MG63 (cell line): ENCODE measurements around the gene HEATR3. TPM values are rescaled to one million over a fixed set of nuclear protein-coding genes. Genes with fewer than 3 reads are reported as not detected.
"Not testable (repeated sequence)": the region's sequence is repeated elsewhere in the genome, so short reads cannot be mapped to it uniquely, and the experiment has no call there.

ENCODE experiments used
- DNase-seq: peaks from one replicate; pipeline ENCODE4 v3.0.0-alpha.2; 2020
- H3K27me3 ChIP-seq: fragments of 250-450 bp; sonication (Bioruptor Pico); 2 replicates; pipeline ENCODE4 v1.5.1; 2020; ENCODE audit warnings: mild to moderate bottlenecking, moderate library complexity
- H3K36me3 ChIP-seq: fragments of 250-450 bp; sonication (Bioruptor Pico); 2 replicates; pipeline ENCODE4 v1.5.1; 2020; ENCODE audit warnings: mild to moderate bottlenecking, moderate library complexity
- H3K4me3 ChIP-seq: fragments of 250-450 bp; sonication (Bioruptor Pico); 2 replicates; pipeline ENCODE4 v1.5.1; 2020; ENCODE audit warnings: mild to moderate bottlenecking, moderate library complexity
- H3K9me3 ChIP-seq: fragments of 250-450 bp; sonication (Bioruptor Pico); 2 replicates; pipeline ENCODE4 v1.5.1; 2020; ENCODE audit warnings: mild to moderate bottlenecking, moderate library complexity
- total RNA-seq: library from RNA; depleted of rRNA; stranded (reverse); fragments of >200 nt; shearing (Covaris generic); gene quantifications from 2 replicates; pipeline ENCODE4 v1.2.3, GENCODE V29; 2014; ENCODE audit warnings: low replicate concordance

Gene HEATR3
- total RNA-seq, 1 experiment from 2014 or later = 11.5 TPM

- no peaks in the 10 kb centered on the region for H3K36me3 ChIP-seq
- no peak for DNase-seq
- H3K9me3 ChIP-seq = no peaks in the 10 kb centered on the region
- no peaks in the 10 kb centered on the region for H3K27me3 ChIP-seq
- no peak overlapping the region for H3K4me3 ChIP-seq
Observed at GRCh38 chr16:50124769-50125168, 59.0 kb downstream of the HEATR3 start.

- Histone ChIP-seq H3K27me3 (no peaks in the 10 kb centered on the region), H3K36me3 (no peaks in the 10 kb centered on the region), H3K4me3 (no peak overlapping the region), H3K9me3 (no peaks in the 10 kb centered on the region)
- DNase-seq = no peak
Observed at GRCh38 chr16:50126183-50126582, 60.4 kb downstream of the HEATR3 start.

GRCh38 chr16:50132571-50132970 lies 66.8 kb downstream of the HEATR3 start:
- not testable (repeated sequence) for DNase-seq, H3K27me3 ChIP-seq, H3K4me3 ChIP-seq, H3K9me3 ChIP-seq, H3K36me3 ChIP-seq

- H3K4me3 ChIP-seq = no peak overlapping the region
- no peaks in the 10 kb centered on the region for H3K9me3 ChIP-seq
- no peak for DNase-seq
- H3K36me3 ChIP-seq = no peaks in the 10 kb centered on the region
- no peaks in the 10 kb centered on the region for H3K27me3 ChIP-seq
Observed at GRCh38 chr16:50133214-50133613, 67.4 kb downstream of the HEATR3 start.

- no peak overlapping the region for H3K4me3 ChIP-seq
- DNase-seq = no peak
- H3K9me3 ChIP-seq = no peaks in the 10 kb centered on the region
- no peaks in the 10 kb centered on the region for H3K36me3 ChIP-seq
- H3K27me3 ChIP-seq = no peaks in the 10 kb centered on the region
Observed at GRCh38 chr16:50136399-50136798, 70.6 kb downstream of the HEATR3 start.

- Histone ChIP-seq H3K27me3 (no peaks in the 10 kb centered on the region), H3K9me3 (no peaks in the 10 kb centered on the region)
Observed at GRCh38 chr16:50137268-50137667, 71.5 kb downstream of the HEATR3 start.

GRCh38 chr16:50139580-50139979 lies 73.8 kb downstream of the HEATR3 start:
- DNase-seq = no peak
- no peak overlapping the region for H3K4me3 ChIP-seq

More at GRCh38 chr16:50137268-50137667, 71.5 kb downstream of the HEATR3 start:
- no peak overlapping the region for H3K4me3 ChIP-seq
- DNase-seq = no peak
- H3K36me3 ChIP-seq = no peaks in the 10 kb centered on the region

GRCh38 chr16:50144211-50144610 lies 78.4 kb downstream of the HEATR3 start:
- no peak for DNase-seq
- Histone ChIP-seq H3K9me3 (no peaks in the 10 kb centered on the region), H3K36me3 (no peaks in the 10 kb centered on the region), H3K27me3 (no peaks in the 10 kb centered on the region), H3K4me3 (no peak overlapping the region)

More at GRCh38 chr16:50139580-50139979, 73.8 kb downstream of the HEATR3 start:
- no peaks in the 10 kb centered on the region for H3K36me3 ChIP-seq
- H3K27me3 ChIP-seq = no peaks in the 10 kb centered on the region
- no peaks in the 10 kb centered on the region for H3K9me3 ChIP-seq

- Histone ChIP-seq H3K9me3 (no peaks in the 10 kb centered on the region), H3K4me3 (no peak overlapping the region), H3K27me3 (no peaks in the 10 kb centered on the region), H3K36me3 (no peaks in the 10 kb centered on the region)
- no peak for DNase-seq
Observed at GRCh38 chr16:50146479-50147435, 81.0 kb downstream of the HEATR3 start.

- Histone ChIP-seq H3K36me3 (peaks cover 3% of the 10 kb centered on the region; the same call in 1 of the 2 replicates), H3K4me3 (no peak overlapping the region), H3K9me3 (no peaks in the 10 kb centered on the region), H3K27me3 (no peaks in the 10 kb centered on the region)
- no peak for DNase-seq
Observed at GRCh38 chr16:50151322-50151721, 85.6 kb downstream of the HEATR3 start.

- Histone ChIP-seq H3K27me3 (no peaks in the 10 kb centered on the region), H3K4me3 (no peak overlapping the region), H3K36me3 (peaks cover 3% of the 10 kb centered on the region; the same call in 1 of the 2 replicates), H3K9me3 (no peaks in the 10 kb centered on the region)
- no peak for DNase-seq
Observed at GRCh38 chr16:50151756-50152155, 86.0 kb downstream of the HEATR3 start.

- peak; percentile 23 for DNase-seq
- peak overlapping the region; percentile 57 for H3K4me3 ChIP-seq
- peaks cover 3% of the 10 kb centered on the region; the same call in 1 of the 2 replicates for H3K36me3 ChIP-seq
- no peaks in the 10 kb centered on the region for H3K27me3 ChIP-seq
- no peaks in the 10 kb centered on the region for H3K9me3 ChIP-seq
Observed at GRCh38 chr16:50152351-50152806, 86.6 kb downstream of the HEATR3 start.

GRCh38 chr16:50152807-50153595 lies 87.2 kb downstream of the HEATR3 start, which contains the start of gene TENT4B:
TSS of gene TENT4B (plus strand) at chr16:50153306. CDS start at chr16:50153622, 316 bp downstream.
- no peaks in the 10 kb centered on the region for H3K9me3 ChIP-seq
- peak within 1 kb of the TSS; percentile 60 for H3K4me3 ChIP-seq
- peak; percentile 73 for DNase-seq
- no peaks in the 10 kb centered on the region for H3K27me3 ChIP-seq
- peaks cover 3% of the 10 kb centered on the region; the same call in 1 of the 2 replicates for H3K36me3 ChIP-seq

GRCh38 chr16:50153596-50154419 lies 88.0 kb downstream of the HEATR3 start:
- Histone ChIP-seq H3K36me3 (peaks cover 3% of the 10 kb centered on the region; the same call in 1 of the 2 replicates), H3K4me3 (peak overlapping the region; percentile 60), H3K27me3 (no peaks in the 10 kb centered on the region), H3K9me3 (no peaks in the 10 kb centered on the region)
- DNase-seq = peak; percentile 20

- H3K36me3 ChIP-seq = peaks cover 3% of the 10 kb centered on the region; the same call in 1 of the 2 replicates
- no peak for DNase-seq
- H3K9me3 ChIP-seq = no peaks in the 10 kb centered on the region
- peak overlapping the region; percentile 60 for H3K4me3 ChIP-seq
- no peaks in the 10 kb centered on the region for H3K27me3 ChIP-seq
Observed at GRCh38 chr16:50154420-50154950, 88.7 kb downstream of the HEATR3 start.

- H3K4me3 ChIP-seq = peak overlapping the region; percentile 60; the same call in 1 of the 2 replicates
- H3K36me3 ChIP-seq = peaks cover 3% of the 10 kb centered on the region; the same call in 1 of the 2 replicates
- no peaks in the 10 kb centered on the region for H3K9me3 ChIP-seq
- H3K27me3 ChIP-seq = no peaks in the 10 kb centered on the region
- DNase-seq = no peak
Observed at GRCh38 chr16:50155925-50156324, 90.2 kb downstream of the HEATR3 start.
